NCI-H1105 (cell line): ENCODE results near the gene LRMDA.

Experiments
- DNase-seq: peaks from one replicate; lab custom pipeline; 2025; lab: John Stamatoyannopoulos, UW

The LRMDA gene

GRCh38 chr10:76274933-76275332, 843.5 kb downstream of the LRMDA start:
- DNase-seq: no peak

- DNase-seq: no peak
Measured at GRCh38 chr10:76278811-76279460, 847.5 kb downstream of the LRMDA start.

- DNase-seq: no peak
Measured at GRCh38 chr10:76281659-76282058, 850.2 kb downstream of the LRMDA start.

- peak; percentile 15 for DNase-seq
Measured at GRCh38 chr10:76282061-76283025, 850.9 kb downstream of the LRMDA start.

GRCh38 chr10:76284351-76284750, 852.9 kb downstream of the LRMDA start:
- DNase-seq: no peak

GRCh38 chr10:76285012-76285411, 853.6 kb downstream of the LRMDA start:
- DNase-seq: no peak

GRCh38 chr10:76285515-76285914, 854.1 kb downstream of the LRMDA start:
- no peak for DNase-seq

GRCh38 chr10:76286536-76286935, 855.1 kb downstream of the LRMDA start:
- no peak for DNase-seq

- DNase-seq: no peak
Measured at GRCh38 chr10:76287856-76288255, 856.4 kb downstream of the LRMDA start.

- no peak for DNase-seq
Measured at GRCh38 chr10:76291175-76291574, 859.8 kb downstream of the LRMDA start.

GRCh38 chr10:76291885-76292284, 860.5 kb downstream of the LRMDA start:
- DNase-seq: no peak

GRCh38 chr10:76296957-76297356, 865.5 kb downstream of the LRMDA start:
- DNase-seq: no peak

GRCh38 chr10:76297358-76297757, 865.9 kb downstream of the LRMDA start:
- no peak for DNase-seq

GRCh38 chr10:76297780-76298281, 866.4 kb downstream of the LRMDA start:
- DNase-seq: peak; percentile 46

GRCh38 chr10:76298329-76298728, 866.9 kb downstream of the LRMDA start:
- DNase-seq: no peak

GRCh38 chr10:76299501-76299900, 868.1 kb downstream of the LRMDA start:
- DNase-seq: no peak

GRCh38 chr10:76301211-76301610, 869.8 kb downstream of the LRMDA start:
- DNase-seq: no peak

GRCh38 chr10:76301950-76302349, 870.5 kb downstream of the LRMDA start:
- DNase-seq: no peak

- DNase-seq: no peak
Measured at GRCh38 chr10:76302481-76302880, 871.1 kb downstream of the LRMDA start.

GRCh38 chr10:76302961-76303630, 871.7 kb downstream of the LRMDA start:
- no peak for DNase-seq

GRCh38 chr10:76303682-76304316, 872.4 kb downstream of the LRMDA start:
- DNase-seq: peak; percentile 62
